Memory B cell (primary cell): ENCODE data around the gene ABCB6.
A peak's percentile ranks its signal among the peaks of the same experiment; 100 is the strongest.

Experiments
- ATAC-seq: fragments of 150-1000 bp; cut with Tn5 transposase; 2 replicates; pipeline ENCODE4 v1.10.0; 2021; ENCODE audit warnings: low read depth, mild to moderate bottlenecking, moderate library complexity
- DNase-seq, 2 donors: peaks; one replicate each; pipeline ENCODE4 v3.0.0; 2022; ENCODE audit warnings: low spot score in 2 of 2
- H3K27ac Mint-ChIP-seq: one replicate; pipeline ENCODE4 v1.8.0; 2022; ENCODE audit warnings: mild to moderate bottlenecking, moderate library complexity, mixed read lengths
- H3K27me3 Mint-ChIP-seq: one replicate; pipeline ENCODE4 v1.8.0; 2022; ENCODE audit warnings: mixed read lengths
- H3K36me3 Mint-ChIP-seq: one replicate; pipeline ENCODE4 v1.8.0; 2022; ENCODE audit warnings: mild to moderate bottlenecking, mixed read lengths
- H3K4me1 Mint-ChIP-seq: one replicate; pipeline ENCODE4 v1.8.0; 2022; ENCODE audit warnings: mixed read lengths
- H3K4me3 Mint-ChIP-seq: one replicate; pipeline ENCODE4 v1.8.0; 2022; ENCODE audit warnings: mild to moderate bottlenecking, moderate library complexity, mixed read lengths
- H3K9me3 Mint-ChIP-seq: one replicate; pipeline ENCODE4 v1.8.0; 2022; ENCODE audit warnings: mixed read lengths

Gene ABCB6

GRCh38 chr2:219228911-219229304 is 10.2 kb upstream of the ABCB6 start:
- peaks cover 28% of the 10 kb centered on the region for H3K4me1 Mint-ChIP-seq
- ATAC-seq, result no peak
- no peak for DNase-seq

GRCh38 chr2:219228041-219228910 is 9.5 kb upstream of the ABCB6 start:
- H3K4me3 Mint-ChIP-seq, result peak overlapping the region; percentile 72

More at GRCh38 chr2:219228911-219229304, 10.2 kb upstream of the ABCB6 start:
- no peaks in the 10 kb centered on the region for H3K27me3 Mint-ChIP-seq
- peaks cover 27% of the 10 kb centered on the region for H3K36me3 Mint-ChIP-seq
- H3K9me3 Mint-ChIP-seq, result no peaks in the 10 kb centered on the region
- peak overlapping the region; percentile 72 for H3K4me3 Mint-ChIP-seq
- peak overlapping the region; percentile 96 for H3K27ac Mint-ChIP-seq

GRCh38 chr2:219225350-219225749 is 6.6 kb upstream of the ABCB6 start:
- H3K36me3 Mint-ChIP-seq, result peaks cover 26% of the 10 kb centered on the region
- H3K9me3 Mint-ChIP-seq, result no peaks in the 10 kb centered on the region
- H3K27me3 Mint-ChIP-seq, result no peaks in the 10 kb centered on the region
- H3K4me3 Mint-ChIP-seq, result no peak overlapping the region
- no peak overlapping the region for H3K27ac Mint-ChIP-seq
- DNase-seq (no peak), ATAC-seq (no peak)
- H3K4me1 Mint-ChIP-seq, result peaks cover 20% of the 10 kb centered on the region

More at GRCh38 chr2:219228041-219228910, 9.5 kb upstream of the ABCB6 start:
- DNase-seq (no peak), ATAC-seq (no peak)
- Mint-ChIP-seq H3K36me3 (peaks cover 25% of the 10 kb centered on the region), H3K4me1 (peaks cover 28% of the 10 kb centered on the region), H3K27ac (peak overlapping the region; percentile 96), H3K9me3 (no peaks in the 10 kb centered on the region), H3K27me3 (no peaks in the 10 kb centered on the region)

GRCh38 chr2:219223831-219224610 is 5.3 kb upstream of the ABCB6 start:
- Mint-ChIP-seq H3K4me3 (no peak overlapping the region), H3K27me3 (no peaks in the 10 kb centered on the region), H3K9me3 (no peaks in the 10 kb centered on the region), H3K36me3 (peaks cover 28% of the 10 kb centered on the region), H3K4me1 (peaks cover 15% of the 10 kb centered on the region), H3K27ac (no peak overlapping the region)
- ATAC-seq (no peak), DNase-seq (no peak)

GRCh38 chr2:219221957-219222518 is 3.3 kb upstream of the ABCB6 start:
- Mint-ChIP-seq H3K4me1 (peaks cover 10% of the 10 kb centered on the region), H3K9me3 (no peaks in the 10 kb centered on the region), H3K36me3 (peaks cover 28% of the 10 kb centered on the region), H3K27me3 (no peaks in the 10 kb centered on the region), H3K27ac (no peak overlapping the region), H3K4me3 (no peak overlapping the region)
- no peak for DNase-seq
- ATAC-seq, result no peak

- H3K9me3 Mint-ChIP-seq, result no peaks in the 10 kb centered on the region
- no peak overlapping the region for H3K4me3 Mint-ChIP-seq
- peaks cover 12% of the 10 kb centered on the region for H3K4me1 Mint-ChIP-seq
- DNase-seq (no peak), ATAC-seq (no peak)
- H3K27ac Mint-ChIP-seq, result no peak overlapping the region
- H3K36me3 Mint-ChIP-seq, result peaks cover 23% of the 10 kb centered on the region
- no peaks in the 10 kb centered on the region for H3K27me3 Mint-ChIP-seq
Observed at GRCh38 chr2:219220652-219221402, 2.1 kb upstream of the ABCB6 start.

- Mint-ChIP-seq H3K27ac (no peak overlapping the region), H3K4me3 (no peak overlapping the region), H3K27me3 (no peaks in the 10 kb centered on the region), H3K4me1 (peaks cover 12% of the 10 kb centered on the region), H3K9me3 (no peaks in the 10 kb centered on the region), H3K36me3 (peaks cover 20% of the 10 kb centered on the region)
- no peak for ATAC-seq
- DNase-seq, result no peak
Observed at GRCh38 chr2:219219784-219220532, 1.2 kb upstream of the ABCB6 start.

GRCh38 chr2:219218217-219218731 is 484 bp downstream of the ABCB6 start:
- Mint-ChIP-seq H3K27ac (peak overlapping the region; percentile 6), H3K27me3 (no peaks in the 10 kb centered on the region), H3K36me3 (peaks cover 13% of the 10 kb centered on the region), H3K9me3 (no peaks in the 10 kb centered on the region), H3K4me3 (peak overlapping the region; percentile 82), H3K4me1 (peaks cover 12% of the 10 kb centered on the region)
- ATAC-seq (peak; percentile 25), DNase-seq (peak in 1 of 2 donors; percentile 40)

GRCh38 chr2:219216535-219216915 is 2.2 kb downstream of the ABCB6 start:
- Mint-ChIP-seq H3K36me3 (peaks cover 11% of the 10 kb centered on the region), H3K27ac (no peak overlapping the region), H3K4me1 (peaks cover 15% of the 10 kb centered on the region), H3K9me3 (no peaks in the 10 kb centered on the region), H3K4me3 (no peak overlapping the region), H3K27me3 (no peaks in the 10 kb centered on the region)
- DNase-seq, result no peak
- no peak for ATAC-seq

GRCh38 chr2:219215871-219216534 is 2.8 kb downstream of the ABCB6 start:
- DNase-seq, result no peak
- Mint-ChIP-seq H3K4me3 (no peak overlapping the region), H3K4me1 (peaks cover 19% of the 10 kb centered on the region), H3K27me3 (no peaks in the 10 kb centered on the region), H3K36me3 (peaks cover 7% of the 10 kb centered on the region), H3K27ac (no peak overlapping the region), H3K9me3 (no peaks in the 10 kb centered on the region)
- ATAC-seq, result no peak

GRCh38 chr2:219214786-219215185 is 4.0 kb downstream of the ABCB6 start:
- no peak overlapping the region for H3K27ac Mint-ChIP-seq
- H3K4me3 Mint-ChIP-seq, result no peak overlapping the region
- ATAC-seq (no peak), DNase-seq (no peak)
- H3K36me3 Mint-ChIP-seq, result peaks cover 5% of the 10 kb centered on the region
- H3K4me1 Mint-ChIP-seq, result peaks cover 19% of the 10 kb centered on the region
- H3K27me3 Mint-ChIP-seq, result no peaks in the 10 kb centered on the region
- no peaks in the 10 kb centered on the region for H3K9me3 Mint-ChIP-seq

- H3K27me3 Mint-ChIP-seq, result no peaks in the 10 kb centered on the region
- H3K9me3 Mint-ChIP-seq, result no peaks in the 10 kb centered on the region
- peaks cover 17% of the 10 kb centered on the region for H3K4me1 Mint-ChIP-seq
- no peak overlapping the region for H3K27ac Mint-ChIP-seq
- no peak for ATAC-seq
- peaks cover 3% of the 10 kb centered on the region for H3K36me3 Mint-ChIP-seq
- no peak for DNase-seq
- H3K4me3 Mint-ChIP-seq, result no peak overlapping the region
Observed at GRCh38 chr2:219214141-219214540, 4.6 kb downstream of the ABCB6 start.
